ENCODE data around the gene ACSL6. TPM values are rescaled to one million over a fixed set of nuclear protein-coding genes. Genes with fewer than 3 reads are reported as not detected.

Gene ACSL6
- polyA plus RNA-seq, 4 donors: 1.7 to 2.6 (median 2.2) TPM

GRCh38 chr5:132049093-132049492, 37.6 kb upstream of the ACSL6 start:
- DNase-seq (ENCODE audit: low read depth in 4 of 4, low spot score in 2 of 4): no peak

GRCh38 chr5:132046880-132047299, 35.4 kb upstream of the ACSL6 start:
- DNase-seq (ENCODE audit: low read depth in 4 of 4, low spot score in 2 of 4): no peak

DNA sequence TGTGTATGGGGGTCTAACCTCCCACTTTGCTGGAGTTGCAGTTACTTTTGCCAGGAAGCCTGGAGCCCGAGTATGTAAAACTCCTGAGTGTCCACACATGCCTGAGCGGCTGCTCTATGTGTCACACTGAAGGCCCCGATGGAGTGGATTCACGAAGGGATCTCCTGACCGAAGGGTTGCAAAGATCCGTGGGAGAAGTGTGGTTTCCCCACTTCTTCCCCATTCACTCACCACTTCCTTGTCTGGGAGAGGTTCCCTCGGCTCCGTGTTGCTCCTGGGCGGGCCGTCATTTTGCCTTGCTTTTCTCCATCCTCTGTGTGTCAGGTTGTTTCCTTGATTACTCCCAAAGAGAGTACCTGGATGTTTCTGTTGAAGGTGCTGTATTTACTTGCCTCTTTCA, 32.7 kb upstream of the ACSL6 start:
- DNase-seq (ENCODE audit: low read depth in 4 of 4, low spot score in 2 of 4): no peak

DNA sequence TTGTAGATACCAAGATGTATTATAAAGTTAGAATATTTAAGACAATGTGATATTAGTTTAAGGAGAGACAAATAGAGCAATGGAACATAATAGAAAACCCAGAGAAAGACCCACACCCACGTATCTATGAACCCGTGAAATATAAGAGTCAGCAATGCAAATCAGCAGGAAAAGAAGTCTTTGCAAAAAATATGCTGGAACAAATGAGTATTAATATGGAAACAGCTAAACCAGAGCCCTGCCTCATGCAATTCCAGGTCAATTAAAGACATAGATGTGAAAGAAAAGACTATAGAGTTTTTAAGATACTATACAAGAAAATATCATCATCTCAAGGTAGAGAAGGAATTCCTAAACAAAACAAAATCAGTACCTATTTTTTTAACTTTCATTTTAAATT, 25.9 kb upstream of the ACSL6 start:
- no peak for DNase-seq (ENCODE audit: low read depth in 4 of 4, low spot score in 2 of 4)

DNA sequence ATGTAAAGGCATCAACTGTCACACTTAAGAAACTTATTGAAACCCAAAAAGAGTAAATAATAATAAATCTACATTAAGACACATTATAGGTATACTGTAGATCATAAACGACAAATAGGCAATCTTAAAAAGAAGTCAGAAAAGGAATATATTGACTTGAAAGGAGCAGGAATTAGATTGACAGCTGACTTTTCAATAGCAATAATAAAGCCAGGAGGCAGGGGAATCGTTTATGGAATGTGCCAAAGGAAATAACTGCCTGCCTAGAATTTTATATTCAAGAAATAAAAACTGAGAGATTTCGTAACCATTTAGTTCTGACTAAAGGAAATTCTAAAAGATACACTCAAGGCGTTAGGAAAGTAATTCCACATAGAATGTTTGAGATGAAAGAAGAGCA, 21.7 kb upstream of the ACSL6 start:
- no peak for DNase-seq (ENCODE audit: low read depth in 4 of 4, low spot score in 2 of 4)

DNA sequence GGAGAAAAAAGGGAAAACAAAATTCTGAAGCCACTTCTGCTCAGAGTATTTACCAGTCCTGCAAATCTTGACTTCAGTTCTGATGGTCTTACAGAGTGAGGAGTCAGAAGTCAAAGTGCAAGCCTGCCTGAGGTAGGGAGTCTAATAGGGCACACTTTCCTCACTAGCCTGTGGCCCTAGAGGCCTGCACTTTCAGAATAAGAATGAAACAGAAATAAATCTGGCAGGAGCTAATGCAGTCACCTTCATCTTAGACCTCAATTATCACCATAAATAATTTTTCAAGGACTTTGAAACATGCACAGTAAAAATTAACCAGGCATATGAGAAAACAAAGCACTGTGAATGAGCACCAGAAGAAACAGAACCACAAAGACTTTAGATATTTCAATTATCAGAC, 20.7 kb upstream of the ACSL6 start:
- DNase-seq (ENCODE audit: low read depth in 4 of 4, low spot score in 2 of 4): no peak

DNA sequence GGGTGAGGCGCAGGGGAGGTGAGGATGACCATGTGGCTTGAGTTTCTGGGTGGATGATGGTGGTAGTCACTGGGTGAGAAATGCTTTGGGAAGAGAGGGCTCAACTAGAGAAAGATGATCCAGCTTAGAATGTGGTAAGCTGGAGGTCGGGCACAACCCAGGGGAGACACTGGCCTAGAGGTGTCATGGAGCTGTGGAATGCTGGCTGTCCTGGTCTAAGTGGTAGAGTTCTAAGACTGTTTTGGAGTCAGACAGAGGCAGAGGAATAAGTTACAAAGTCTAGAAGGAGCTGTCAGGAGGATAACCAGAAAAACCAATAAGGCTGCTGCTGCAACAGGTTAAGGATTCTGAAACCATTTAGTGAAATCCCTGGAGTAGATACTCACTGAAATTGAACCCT, 19.2 kb upstream of the ACSL6 start:
- DNase-seq (ENCODE audit: low read depth in 4 of 4, low spot score in 2 of 4): no peak

DNA sequence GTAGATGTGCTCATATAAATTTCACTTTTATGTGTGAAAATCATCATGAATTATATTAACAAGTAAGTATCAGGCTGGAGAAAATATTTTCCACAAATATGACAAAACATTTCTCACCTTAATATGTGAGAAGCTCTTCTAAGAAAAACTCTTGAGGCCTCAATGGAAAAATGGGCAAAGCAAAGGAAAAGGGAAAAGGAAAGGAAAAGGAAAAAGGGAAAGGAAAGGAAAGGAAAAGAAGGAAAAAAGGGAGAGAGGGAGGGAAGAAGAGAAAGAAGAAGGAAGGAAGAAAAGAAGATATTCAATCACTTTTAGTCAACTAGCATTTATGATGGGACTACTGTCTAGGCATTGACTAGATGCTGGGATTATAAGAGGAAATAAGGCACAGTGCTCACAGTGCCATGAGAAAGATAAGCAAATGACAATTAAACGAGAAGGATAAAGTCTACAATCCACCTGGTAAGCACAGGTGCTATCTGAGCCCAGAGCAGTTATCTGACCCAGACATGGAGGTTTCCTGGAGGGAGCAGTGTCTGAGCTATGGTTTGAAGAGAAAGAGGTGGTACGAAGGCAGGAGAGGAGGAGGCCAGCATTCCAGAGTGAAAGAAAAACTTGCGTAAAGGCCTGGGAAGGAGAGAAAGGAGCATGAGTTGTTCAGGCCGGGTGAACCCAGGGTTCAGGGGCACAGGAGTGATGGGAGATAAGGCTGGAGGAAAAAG, 18.3 kb upstream of the ACSL6 start:
- no peak for DNase-seq (ENCODE audit: low read depth in 4 of 4, low spot score in 2 of 4)

DNA sequence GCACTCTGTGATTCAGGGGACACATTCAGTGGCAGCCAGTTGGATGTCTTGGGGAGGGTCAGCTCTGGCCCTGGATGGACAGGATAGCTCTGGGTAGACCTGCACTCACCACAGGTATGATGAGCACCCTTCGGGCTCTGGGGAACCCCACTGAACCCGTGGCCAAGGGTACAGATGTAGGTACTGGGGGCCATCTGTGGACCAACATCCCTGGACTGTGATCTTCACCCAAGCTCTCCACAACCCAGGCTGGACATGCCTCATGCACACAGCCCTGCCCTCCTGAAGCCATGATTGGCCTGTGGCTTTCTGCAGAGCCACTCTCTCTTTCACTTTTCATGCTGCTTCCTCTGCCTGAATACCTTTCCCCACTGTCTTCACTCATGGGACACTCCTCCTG, 15.6 kb upstream of the ACSL6 start:
- DNase-seq (ENCODE audit: low read depth in 4 of 4, low spot score in 2 of 4): no peak

- no peak for DNase-seq (ENCODE audit: low read depth in 4 of 4, low spot score in 2 of 4)
Observed at GRCh38 chr5:132026516-132027008, 15.1 kb upstream of the ACSL6 start.

- DNase-seq (ENCODE audit: low read depth in 4 of 4, low spot score in 2 of 4): no peak
Observed at GRCh38 chr5:132025403-132025971, 14.0 kb upstream of the ACSL6 start.

DNA sequence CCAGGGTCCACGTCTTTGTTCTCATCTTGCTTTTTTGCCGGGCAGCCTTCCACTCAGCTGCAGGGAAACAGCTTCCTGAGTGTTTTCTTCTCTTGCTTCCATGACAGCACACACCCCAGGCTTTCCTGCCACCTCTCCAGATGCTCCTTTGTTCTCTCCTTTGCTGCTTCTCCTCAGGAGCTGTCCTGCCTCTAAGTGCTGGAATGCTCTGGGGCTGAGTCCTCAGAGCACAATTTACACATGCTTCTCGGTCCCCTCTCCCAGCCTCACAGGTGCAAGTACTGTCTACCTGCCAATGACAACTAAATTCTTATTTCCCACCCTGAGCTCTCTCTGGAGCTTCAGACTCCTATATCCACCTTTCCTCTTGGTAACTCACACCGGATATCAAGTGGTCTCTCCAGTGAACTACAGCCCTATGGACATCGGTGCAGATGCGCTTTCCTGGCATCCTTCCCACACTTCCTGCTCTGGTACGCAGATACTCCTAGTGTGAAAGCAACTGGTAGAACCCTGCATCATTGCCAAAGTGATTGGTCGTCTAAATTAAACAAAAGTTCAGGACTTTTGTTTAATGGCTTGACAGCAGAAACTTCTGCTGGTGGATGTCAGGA, 13.4 kb upstream of the ACSL6 start:
- no peak for DNase-seq (ENCODE audit: low read depth in 4 of 4, low spot score in 2 of 4)

DNA sequence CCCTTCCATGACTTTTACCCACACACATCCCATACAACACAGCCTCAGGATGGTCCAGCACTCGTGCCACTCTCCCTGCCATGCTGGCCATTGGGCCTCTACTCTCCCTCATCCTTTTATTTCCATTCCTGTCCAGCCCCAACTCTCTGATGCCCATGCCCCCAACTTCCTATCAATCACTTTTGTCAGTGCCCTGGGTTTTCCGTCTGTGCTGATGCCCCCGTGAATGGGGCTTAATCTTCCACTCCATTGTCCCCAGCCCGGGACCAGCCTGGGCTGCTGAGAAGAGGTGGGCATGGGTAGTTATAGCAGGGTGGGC, 12.6 kb upstream of the ACSL6 start:
- DNase-seq (ENCODE audit: low read depth in 4 of 4, low spot score in 2 of 4): no peak

DNA sequence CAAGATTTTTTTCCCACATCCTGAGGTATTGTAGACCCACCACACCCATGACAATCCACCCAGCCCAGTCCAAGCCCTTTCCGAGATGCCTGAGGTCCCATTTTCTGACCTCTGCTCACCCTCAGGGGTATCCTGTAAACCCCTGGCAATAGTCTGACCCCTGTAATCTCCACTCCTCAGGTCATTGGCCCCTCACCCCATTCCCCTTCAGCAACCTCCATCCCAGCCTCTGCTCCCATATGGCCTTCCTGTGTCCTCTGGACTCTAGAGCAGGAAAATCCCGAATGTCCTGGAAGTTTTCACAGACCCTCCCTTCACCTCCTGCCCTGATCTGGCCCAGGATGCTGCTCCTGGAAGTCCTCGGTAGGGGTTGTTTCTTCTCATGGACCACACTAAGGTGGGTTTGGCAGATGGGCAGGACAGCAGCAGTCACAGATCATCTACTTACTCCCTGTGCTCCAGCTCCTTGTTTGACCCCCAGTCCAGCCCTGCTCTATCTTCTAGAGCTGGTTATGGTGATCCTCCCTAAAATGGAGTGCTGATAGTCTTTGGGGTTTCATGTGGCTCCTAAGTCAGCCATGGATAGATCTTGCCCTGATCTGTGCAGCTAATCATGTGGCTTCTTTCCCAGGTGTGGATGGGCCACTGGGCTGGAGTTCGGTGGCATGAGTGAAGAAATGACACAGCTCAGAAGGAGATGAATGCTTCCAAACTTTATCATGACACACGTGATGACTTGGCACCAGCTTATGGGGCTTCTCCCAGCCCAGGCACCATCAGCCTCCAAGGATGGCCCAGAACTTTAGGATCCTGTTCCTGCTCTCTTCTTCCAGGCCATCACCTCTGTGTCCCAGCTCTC, 12.0 kb upstream of the ACSL6 start:
- no peak for DNase-seq (ENCODE audit: low read depth in 4 of 4, low spot score in 2 of 4)

DNA sequence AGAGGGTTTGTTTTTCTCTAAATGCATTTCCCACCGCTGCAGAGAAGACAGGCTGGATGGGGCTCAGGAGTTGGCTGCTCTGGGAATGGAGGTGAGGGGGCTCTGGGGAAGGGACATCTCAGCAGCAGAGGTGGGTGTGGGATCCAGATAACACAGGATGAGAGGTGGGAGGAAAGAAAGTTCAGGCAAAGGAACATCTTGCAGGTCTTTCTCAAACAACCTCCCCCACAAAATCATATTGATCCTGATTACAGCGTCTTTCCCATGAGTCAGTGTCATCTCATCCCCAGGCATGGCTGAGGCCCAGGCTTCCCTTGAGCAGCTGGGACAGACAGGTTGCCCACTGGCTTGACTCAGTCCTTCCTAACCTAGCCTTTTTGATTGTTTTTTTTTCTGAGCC, 11.3 kb upstream of the ACSL6 start:
- no peak for DNase-seq (ENCODE audit: low read depth in 4 of 4, low spot score in 2 of 4)

DNA sequence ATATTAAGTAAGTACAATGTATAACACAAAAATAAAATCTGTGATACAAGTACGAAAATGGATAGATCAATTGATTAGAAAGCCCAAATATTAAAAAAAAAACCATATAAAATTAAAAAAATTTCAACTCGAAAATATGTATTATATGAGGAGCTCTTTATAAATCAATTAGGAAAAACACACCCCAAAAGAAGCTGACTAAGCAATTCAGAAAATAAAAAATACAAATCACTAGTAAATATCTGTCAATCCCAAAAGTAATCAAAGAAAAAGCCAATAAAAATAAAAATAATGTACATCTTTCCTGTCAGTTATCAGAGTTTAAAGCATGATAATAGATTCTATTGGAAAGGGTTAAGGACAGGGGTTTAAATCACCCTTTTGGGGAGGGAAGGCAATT, 10.2 kb upstream of the ACSL6 start:
- DNase-seq (ENCODE audit: low read depth in 4 of 4, low spot score in 2 of 4): no peak

DNA sequence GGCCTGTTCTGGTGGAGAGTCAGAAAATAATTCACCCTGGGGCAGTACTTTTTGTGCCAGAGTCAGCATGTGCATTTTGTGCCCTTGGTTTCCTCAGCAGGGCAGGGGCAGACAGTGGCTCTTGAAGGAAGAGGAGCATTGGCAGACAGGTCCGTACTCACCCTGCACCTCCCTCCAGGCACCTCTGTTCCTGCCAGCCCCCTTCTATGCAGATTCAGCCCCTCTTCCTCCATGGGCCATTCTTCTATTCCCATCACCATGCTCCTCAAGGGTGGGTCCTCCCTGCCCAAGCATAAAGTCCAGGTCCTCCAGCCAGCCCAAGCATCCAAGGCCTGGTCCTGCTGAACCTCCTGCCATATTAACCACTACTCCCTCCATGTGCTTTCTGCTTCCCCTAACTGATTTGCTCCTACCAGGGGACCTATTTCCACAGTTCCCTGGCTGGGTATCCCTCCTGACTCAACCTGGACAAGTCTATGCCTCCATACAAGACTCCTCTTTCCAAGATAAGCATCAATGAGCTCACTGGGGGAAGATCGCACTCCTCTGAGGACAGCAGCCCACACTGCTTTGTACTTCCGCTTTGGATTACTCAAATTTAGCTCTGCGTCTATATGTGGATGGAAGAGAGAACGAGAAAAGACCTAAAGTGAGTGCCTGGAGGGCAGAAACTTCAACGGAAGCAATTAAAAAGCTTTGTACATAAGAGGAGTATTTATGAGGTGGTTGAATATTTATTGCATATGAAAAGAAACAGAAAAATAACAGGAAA, 9.3 kb upstream of the ACSL6 start:
- no peak for DNase-seq (ENCODE audit: low read depth in 4 of 4, low spot score in 2 of 4)

DNA sequence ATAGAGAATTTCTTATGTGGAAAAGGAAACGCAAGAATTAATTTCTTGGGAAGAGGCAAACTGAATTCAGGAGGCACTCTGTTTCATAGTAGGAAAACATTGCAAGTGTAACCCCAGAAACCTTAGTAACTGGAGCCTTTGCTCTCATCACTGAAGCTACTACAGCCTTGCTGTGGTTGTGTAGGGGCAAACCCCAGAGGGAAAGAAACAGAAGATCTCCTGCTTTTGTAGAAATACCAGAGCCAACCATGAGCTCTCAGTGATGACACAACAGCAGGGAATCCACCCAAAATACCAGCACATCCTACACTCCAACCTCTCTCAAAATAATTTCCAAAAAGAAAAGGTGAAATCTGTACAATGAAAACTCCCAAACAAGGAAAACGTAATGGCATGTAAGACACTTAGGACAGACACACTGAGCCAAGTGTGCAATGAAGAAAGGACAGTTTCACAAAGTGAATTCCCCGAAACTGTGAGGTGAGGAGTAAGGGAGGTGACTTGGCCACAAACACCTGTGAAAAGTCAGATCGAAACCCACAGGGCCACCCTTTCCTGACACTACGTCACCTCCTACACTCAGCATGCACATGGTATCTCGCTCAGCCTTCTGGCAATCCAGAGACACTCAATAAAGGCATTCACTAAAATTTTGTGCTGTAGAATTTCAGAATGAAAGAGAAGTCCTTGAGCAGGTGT, 8.5 kb upstream of the ACSL6 start:
- DNase-seq (ENCODE audit: low read depth in 4 of 4, low spot score in 2 of 4): no peak

- DNase-seq (ENCODE audit: low read depth in 4 of 4, low spot score in 2 of 4): no peak
Observed at GRCh38 chr5:132019337-132019736, 7.9 kb upstream of the ACSL6 start.

All from left renal cortex interstitium (tissue), 4 donors.